ENCODE data around the gene PTPRT. TPM values are rescaled to one million over a fixed set of nuclear protein-coding genes. Genes with fewer than 3 reads are reported as not detected.

PTPRT gene
- total RNA-seq, 1 experiment from 2014 or later: 0.13 TPM

- H3K4me2 ChIP-seq (ENCODE audit: insufficient read depth, insufficient read length, low read length): no peak overlapping the region
- WGBS (ENCODE audit: extremely low coverage, insufficient read length, low lambda C conversion rate): no CpG with 5 or more reads among the region's 6 CpGs
- no peak overlapping the region for H3K27ac ChIP-seq (ENCODE audit: insufficient read length, low read depth, low read length)
Measured at GRCh38 chr20:42432496-42433334, 757.0 kb downstream of the PTPRT start.

More at GRCh38 chr20:42432496-42433334, 757.0 kb downstream of the PTPRT start:
- Histone ChIP-seq H2BK12ac (ENCODE audit: insufficient read length, low read depth, low read length) (no peak overlapping the region), H3K4ac (ENCODE audit: low read depth, low read length) (no peak overlapping the region), H3K23me2 (ENCODE audit: insufficient read length, low read depth, low read length, poor library complexity, severe bottlenecking) (no peaks in the 10 kb centered on the region), H3K4me1 (ENCODE audit: insufficient read depth, low read length) (no peaks in the 10 kb centered on the region), H2AFZ (ENCODE audit: low read length) (no peak overlapping the region), H4K5ac (ENCODE audit: insufficient read length, low read depth, low read length) (no peak overlapping the region), H3K56ac (ENCODE audit: insufficient read length, low read depth, low read length) (no peak overlapping the region), H2BK15ac (ENCODE audit: low read depth, low read length) (no peak overlapping the region), H3K79me1 (ENCODE audit: insufficient read depth, low read depth, low read length, poor library complexity, severe bottlenecking) (no peaks in the 10 kb centered on the region), H2BK120ac (ENCODE audit: low read depth, low read length, poor library complexity, severe bottlenecking) (no peak overlapping the region), H3K9ac (ENCODE audit: extremely low read depth, insufficient read length, low read length) (no peak overlapping the region), H3K79me2 (ENCODE audit: insufficient read depth, low read length) (no peaks in the 10 kb centered on the region), H3K9me3 (ENCODE audit: control insufficient read depth, low read depth, low read length) (peaks cover 8% of the 10 kb centered on the region), H4K8ac (replicated peaks; ENCODE audit: insufficient read length, low read depth, low read length) (no peak overlapping the region), H3K18ac (ENCODE audit: insufficient read length, low read depth, low read length) (no peak overlapping the region), H2BK5ac (ENCODE audit: insufficient read length, low read length) (no peak overlapping the region), H2AK5ac (ENCODE audit: insufficient read length, low read length) (no peak overlapping the region), H2BK20ac (ENCODE audit: low read depth, low read length, poor library complexity, severe bottlenecking) (no peak overlapping the region), H4K91ac (ENCODE audit: insufficient read length, low read depth, low read length) (no peak overlapping the region), H3K27me3 (ENCODE audit: insufficient read depth, low read length) (no peaks in the 10 kb centered on the region), H3K23ac (ENCODE audit: insufficient read length, low read depth, low read length) (no peak overlapping the region), H3K14ac (ENCODE audit: insufficient read depth, low read length) (no peak overlapping the region), H4K20me1 (ENCODE audit: control insufficient read depth, insufficient read depth, insufficient read length) (no peaks in the 10 kb centered on the region), H3T11ph (ENCODE audit: low read length) (no peak overlapping the region)
- no peak overlapping the region for H3K4me3 Mint-ChIP-seq
- no peaks in the 10 kb centered on the region; the same call in 1 of the 2 replicates for H3K27me3 Mint-ChIP-seq (ENCODE audit: low read depth)
- no peaks in the 10 kb centered on the region for H3K36me3 Mint-ChIP-seq (ENCODE audit: insufficient read depth in 1 of 3, low read depth in 3 of 3)
- no peak for DNase-seq
- no peak for TF ChIP-seq CTCF (conservative IDR thresholded peaks at IDR 0.05)
- no peaks in the 10 kb centered on the region for H3K4me1 Mint-ChIP-seq
- no peak overlapping the region for H3K27ac Mint-ChIP-seq
- no peaks in the 10 kb centered on the region for H3K9me3 Mint-ChIP-seq
